Measurements from ENCODE around the gene CCDC148. TPM values are rescaled to one million over a fixed set of nuclear protein-coding genes. Genes with fewer than 3 reads are reported as not detected.

Gene CCDC148
- total RNA-seq, 1 donor from 2014 or later, result 9.3 TPM

GRCh38 chr2:158497486-158497885 lies 40.9 kb upstream of the CCDC148 start:
- Mint-ChIP-seq H3K36me3 (no peaks in the 10 kb centered on the region), H3K27ac (no peak overlapping the region), H3K9me3 (no peaks in the 10 kb centered on the region), H3K4me3 (no peak overlapping the region), H3K4me1 (peaks cover 8% of the 10 kb centered on the region), H3K27me3 (ENCODE audit: insufficient read depth, low read depth) (no peaks in the 10 kb centered on the region)
- Histone ChIP-seq H3K4me2 (no peak overlapping the region), H2AFZ (replicated peaks) (no peak overlapping the region), H3K36me3 (no peaks in the 10 kb centered on the region), H3K79me2 (ENCODE audit: low read depth) (peaks cover 100% of the 10 kb centered on the region), H3K27ac (no peak overlapping the region), H3K9me3 (ENCODE audit: low read depth) (no peaks in the 10 kb centered on the region), H3K4me3 (no peak overlapping the region), H3F3A (ENCODE audit: low read depth) (peaks cover 4% of the 10 kb centered on the region), H4K20me1 (ENCODE audit: low read depth) (peaks cover 58% of the 10 kb centered on the region), H3K27me3 (no peaks in the 10 kb centered on the region), H3K9ac (no peak overlapping the region), H3K4me1 (peaks cover 19% of the 10 kb centered on the region)
- no peak for DNase-seq (ENCODE audit: low spot score)
- TF ChIP-seq CTCF (IDR thresholded peaks at IDR 0.05) (no peak), EZH2 (IDR thresholded peaks at IDR 0.05) (no peak), EZH2phosphoT487 (IDR thresholded peaks at IDR 0.05) (no peak)

DNA sequence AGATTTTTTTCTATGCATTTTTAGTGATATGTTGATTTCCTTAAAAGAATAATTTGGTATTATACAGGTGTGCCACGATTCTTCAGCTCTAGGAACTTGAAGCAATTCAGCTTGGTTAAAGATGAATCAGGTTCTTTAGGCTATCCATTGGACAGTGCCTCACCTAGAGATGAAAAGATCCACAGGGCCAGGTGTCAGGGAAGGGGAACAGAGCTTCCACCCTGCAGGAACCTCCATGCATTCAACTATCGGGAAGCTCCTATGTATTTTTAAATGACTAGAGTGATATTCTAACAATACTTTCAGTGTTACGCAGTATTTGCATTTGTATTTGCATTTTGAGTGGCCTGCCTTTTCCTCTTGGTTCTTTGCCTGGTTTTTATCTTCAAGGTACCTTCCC lies 40.4 kb upstream of the CCDC148 start:
- peaks cover 100% of the 10 kb centered on the region for H3K79me2 ChIP-seq (ENCODE audit: low read depth)
- no peak overlapping the region for H3K27ac Mint-ChIP-seq

DNA sequence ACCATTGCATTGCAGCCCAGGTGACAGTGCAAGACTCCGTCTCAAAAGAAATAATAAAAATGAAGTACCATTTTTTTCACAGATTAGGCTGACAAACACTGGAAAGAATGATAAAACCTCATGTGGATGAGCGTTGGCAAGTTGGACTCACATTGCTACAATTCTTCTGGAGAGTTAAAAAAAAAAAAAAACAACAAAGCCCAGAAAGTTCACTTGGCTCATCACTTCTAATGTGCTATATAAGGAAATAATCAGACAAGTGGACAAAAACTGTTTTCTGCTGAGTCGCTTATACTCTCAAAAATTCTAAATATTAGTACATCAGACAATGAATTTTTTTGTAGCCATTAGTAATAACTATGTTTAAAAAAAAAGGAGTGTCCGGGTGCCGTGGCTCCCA lies 38.6 kb upstream of the CCDC148 start:
- Histone ChIP-seq H3K9me3 (ENCODE audit: low read depth) (no peaks in the 10 kb centered on the region), H3F3A (ENCODE audit: low read depth) (peaks cover 10% of the 10 kb centered on the region), H3K4me2 (no peak overlapping the region), H4K20me1 (ENCODE audit: low read depth) (peaks cover 64% of the 10 kb centered on the region), H3K27ac (no peak overlapping the region), H2AFZ (replicated peaks) (no peak overlapping the region), H3K36me3 (no peaks in the 10 kb centered on the region), H3K79me2 (ENCODE audit: low read depth) (peaks cover 100% of the 10 kb centered on the region), H3K4me1 (peaks cover 38% of the 10 kb centered on the region), H3K4me3 (no peak overlapping the region), H3K27me3 (no peaks in the 10 kb centered on the region), H3K9ac (no peak overlapping the region)
- no peaks in the 10 kb centered on the region for H3K9me3 Mint-ChIP-seq
- no peak for TF ChIP-seq CTCF (IDR thresholded peaks at IDR 0.05)
- no peak for TF ChIP-seq EZH2phosphoT487 (IDR thresholded peaks at IDR 0.05)
- no peak for TF ChIP-seq EZH2 (IDR thresholded peaks at IDR 0.05)
- no peaks in the 10 kb centered on the region for H3K27me3 Mint-ChIP-seq (ENCODE audit: insufficient read depth, low read depth)
- H3K36me3 Mint-ChIP-seq, result no peaks in the 10 kb centered on the region
- no peak for DNase-seq (ENCODE audit: low spot score)
- H3K4me3 Mint-ChIP-seq, result no peak overlapping the region
- H3K27ac Mint-ChIP-seq, result no peak overlapping the region
- H3K4me1 Mint-ChIP-seq, result peaks cover 19% of the 10 kb centered on the region

More for the DNA sequence above, 40.4 kb upstream of the CCDC148 start:
- Histone ChIP-seq H3K36me3 (no peaks in the 10 kb centered on the region), H3K27ac (no peak overlapping the region), H3K4me2 (no peak overlapping the region), H3K27me3 (no peaks in the 10 kb centered on the region), H3K4me1 (peaks cover 24% of the 10 kb centered on the region), H3K9me3 (ENCODE audit: low read depth) (no peaks in the 10 kb centered on the region), H4K20me1 (ENCODE audit: low read depth) (peaks cover 61% of the 10 kb centered on the region), H3K9ac (no peak overlapping the region), H3F3A (ENCODE audit: low read depth) (peaks cover 4% of the 10 kb centered on the region), H3K4me3 (no peak overlapping the region), H2AFZ (replicated peaks) (no peak overlapping the region)
- Mint-ChIP-seq H3K36me3 (no peaks in the 10 kb centered on the region), H3K9me3 (no peaks in the 10 kb centered on the region), H3K4me1 (peaks cover 8% of the 10 kb centered on the region), H3K4me3 (no peak overlapping the region), H3K27me3 (ENCODE audit: insufficient read depth, low read depth) (no peaks in the 10 kb centered on the region)
- DNase-seq (ENCODE audit: low spot score), result no peak
- TF ChIP-seq EZH2phosphoT487 (IDR thresholded peaks at IDR 0.05) (no peak), EZH2 (IDR thresholded peaks at IDR 0.05) (no peak), CTCF (IDR thresholded peaks at IDR 0.05) (no peak)

All from neural progenitor cell (in vitro differentiated cells).